Sigmoid colon (tissue), 4 donors: Measurements from ENCODE around the gene PEX26.

Source experiments
- EP300 ChIP-seq, 4 donors: sonication (generic); formaldehyde crosslinking; IDR thresholded peaks; one replicate each; pipeline ENCODE4 v1.6.1; 2017; ENCODE audit warnings: antibody characterized with exemption in 4 of 4
- POLR2A ChIP-seq, 2 donors: fragments of 450-650 bp; IDR thresholded peaks; one replicate each; pipeline ENCODE4 v1.6.1; 2016; ENCODE audit warnings: antibody characterized with exemption in 2 of 2, mild to moderate bottlenecking in 2 of 2, moderate library complexity in 2 of 2
- POLR2AphosphoS5 ChIP-seq, 4 donors: sonication (generic); formaldehyde crosslinking; IDR thresholded peaks; one replicate each; pipeline ENCODE4 v1.6.1; 2017; ENCODE audit warnings: antibody characterized with exemption in 4 of 4
- TF ChIP-seq, protein P1 (sequence below), 4 experiments: fragments of 450-650 bp in 3 of 4; fragments of 200-600 bp in 1 of 4; IDR thresholded peaks; one replicate each; pipeline ENCODE4 v1.5.1; 2016 to 2019; ENCODE audit warnings: antibody characterized with exemption in 4 of 4, mild to moderate bottlenecking in 3 of 4, moderate library complexity in 2 of 4

GRCh38 chr22:18048041-18048440 lies 29.7 kb upstream of the PEX26 start:
- TF ChIP-seq POLR2AphosphoS5 (IDR thresholded peaks at IDR 0.05), result no peak
- TF ChIP-seq, protein P1, sequence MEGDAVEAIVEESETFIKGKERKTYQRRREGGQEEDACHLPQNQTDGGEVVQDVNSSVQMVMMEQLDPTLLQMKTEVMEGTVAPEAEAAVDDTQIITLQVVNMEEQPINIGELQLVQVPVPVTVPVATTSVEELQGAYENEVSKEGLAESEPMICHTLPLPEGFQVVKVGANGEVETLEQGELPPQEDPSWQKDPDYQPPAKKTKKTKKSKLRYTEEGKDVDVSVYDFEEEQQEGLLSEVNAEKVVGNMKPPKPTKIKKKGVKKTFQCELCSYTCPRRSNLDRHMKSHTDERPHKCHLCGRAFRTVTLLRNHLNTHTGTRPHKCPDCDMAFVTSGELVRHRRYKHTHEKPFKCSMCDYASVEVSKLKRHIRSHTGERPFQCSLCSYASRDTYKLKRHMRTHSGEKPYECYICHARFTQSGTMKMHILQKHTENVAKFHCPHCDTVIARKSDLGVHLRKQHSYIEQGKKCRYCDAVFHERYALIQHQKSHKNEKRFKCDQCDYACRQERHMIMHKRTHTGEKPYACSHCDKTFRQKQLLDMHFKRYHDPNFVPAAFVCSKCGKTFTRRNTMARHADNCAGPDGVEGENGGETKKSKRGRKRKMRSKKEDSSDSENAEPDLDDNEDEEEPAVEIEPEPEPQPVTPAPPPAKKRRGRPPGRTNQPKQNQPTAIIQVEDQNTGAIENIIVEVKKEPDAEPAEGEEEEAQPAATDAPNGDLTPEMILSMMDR (IDR thresholded peaks at IDR 0.05), result no peak
- TF ChIP-seq POLR2A (IDR thresholded peaks at IDR 0.05), result no peak
- no peak for TF ChIP-seq EP300 (IDR thresholded peaks at IDR 0.05)
